HG02642 (cell line): ENCODE results near the gene LNX1.

Experiments used
- ATAC-seq: cut with Tn5 transposase; IDR thresholded peaks from one replicate; pipeline ENCODE4 v1.9.1; 2021; ENCODE audit warnings: mild to moderate bottlenecking; ENCODE audit not compliant: unreplicated experiment, poor library complexity

Gene LNX1

DNA sequence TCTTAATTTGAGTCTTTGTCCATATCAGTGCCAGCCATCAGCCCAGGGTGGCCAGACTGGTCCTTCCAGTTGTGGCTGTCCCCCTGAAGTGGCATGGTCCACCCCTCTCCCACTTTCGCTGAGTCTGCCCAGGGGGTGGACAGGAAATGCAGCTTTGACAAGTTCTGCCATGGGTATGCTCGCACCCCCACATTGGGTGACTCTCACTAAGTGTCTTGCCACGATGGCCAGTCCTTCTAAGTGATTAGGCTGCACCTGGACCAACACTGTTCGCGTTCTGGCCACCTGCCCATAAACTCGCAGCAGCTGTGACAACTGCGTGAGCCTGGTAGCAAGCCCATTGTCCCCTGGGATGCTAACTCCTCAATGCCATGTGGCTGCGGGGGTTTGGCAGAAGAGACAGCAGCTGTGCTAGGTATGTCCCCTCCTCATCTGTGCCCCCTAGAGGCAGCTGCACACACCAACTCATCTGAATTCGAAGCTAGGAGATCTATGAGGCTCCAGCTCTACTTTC is 10.0 kb upstream of the LNX1 start:
- ATAC-seq = peak; percentile 78

DNA sequence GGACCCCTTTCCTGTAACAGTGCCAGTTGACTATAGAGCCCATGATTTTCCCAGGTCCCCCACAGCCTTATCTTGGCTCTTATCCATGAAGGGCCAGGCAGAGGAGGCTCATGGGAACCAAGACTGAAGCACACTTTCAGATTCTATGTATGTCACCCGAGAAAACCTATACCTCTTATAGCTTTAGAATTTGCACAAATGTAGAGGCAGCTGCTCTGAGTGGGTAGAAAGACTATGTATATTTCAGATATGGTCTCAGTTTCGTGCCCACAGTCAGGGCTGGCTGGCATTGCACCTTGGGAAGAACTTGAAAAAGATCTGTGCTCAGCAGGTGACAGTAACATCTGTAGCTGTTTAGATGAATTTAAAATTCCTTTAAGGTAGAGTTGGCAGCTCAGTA is 8.3 kb upstream of the LNX1 start:
- peak; percentile 68 for ATAC-seq

DNA sequence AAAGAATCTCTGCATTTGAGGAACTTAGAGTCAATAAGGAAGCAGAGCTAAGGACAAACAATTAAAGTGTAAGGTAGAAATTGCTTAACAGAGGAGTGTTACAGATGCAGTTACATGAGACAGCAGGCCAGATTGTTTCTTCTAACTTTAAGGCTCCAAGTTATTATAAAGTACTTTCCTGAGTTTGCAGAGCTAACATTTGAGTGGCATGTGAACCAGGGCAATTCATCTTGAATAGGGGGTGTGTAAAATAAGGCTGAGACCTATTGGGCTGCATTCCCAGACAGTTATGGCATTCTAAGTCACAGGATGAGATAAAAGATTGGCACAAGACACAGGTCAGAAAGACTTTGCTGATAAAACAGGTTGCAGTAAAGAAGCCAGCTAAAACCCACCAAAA is 7.6 kb upstream of the LNX1 start:
- no peak for ATAC-seq

DNA sequence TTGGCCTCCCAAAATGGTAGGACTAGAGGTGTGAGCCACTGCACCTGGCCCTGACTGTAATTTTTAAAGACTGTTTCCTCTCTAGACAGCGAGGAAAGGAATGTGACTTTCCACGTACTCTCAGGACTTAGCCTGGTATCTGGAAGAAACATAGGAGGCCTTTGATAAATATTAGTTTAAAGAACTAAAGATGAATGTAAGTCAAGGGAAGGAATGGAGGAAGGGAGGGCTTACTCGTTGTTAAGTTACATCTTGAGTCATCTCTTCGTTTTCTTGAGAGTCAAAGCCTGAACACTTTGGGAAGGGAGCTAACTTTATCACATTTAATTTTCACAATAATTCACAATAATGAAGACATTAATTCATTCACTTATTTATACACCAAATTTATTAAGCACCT is 7.2 kb upstream of the LNX1 start:
- ATAC-seq = no peak

DNA sequence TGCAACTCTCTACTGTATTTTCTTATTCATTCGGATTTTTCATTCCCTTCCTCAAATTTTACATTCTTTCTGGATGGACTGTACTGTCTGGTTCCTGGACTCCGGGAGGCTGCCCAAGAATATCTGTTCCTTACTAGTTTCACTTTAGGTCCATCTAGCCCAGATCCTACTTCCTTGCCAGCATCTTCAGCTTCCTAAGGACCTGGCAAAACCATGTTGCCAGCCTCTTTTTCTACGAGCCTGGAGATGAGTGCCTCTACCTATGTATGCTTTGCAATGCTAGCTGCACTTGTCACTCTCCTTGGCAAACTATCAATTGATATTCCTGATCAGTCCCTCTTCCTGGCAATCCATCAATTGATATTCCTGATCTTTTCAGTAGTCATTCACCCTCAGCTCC is 5.6 kb upstream of the LNX1 start:
- ATAC-seq = no peak

DNA sequence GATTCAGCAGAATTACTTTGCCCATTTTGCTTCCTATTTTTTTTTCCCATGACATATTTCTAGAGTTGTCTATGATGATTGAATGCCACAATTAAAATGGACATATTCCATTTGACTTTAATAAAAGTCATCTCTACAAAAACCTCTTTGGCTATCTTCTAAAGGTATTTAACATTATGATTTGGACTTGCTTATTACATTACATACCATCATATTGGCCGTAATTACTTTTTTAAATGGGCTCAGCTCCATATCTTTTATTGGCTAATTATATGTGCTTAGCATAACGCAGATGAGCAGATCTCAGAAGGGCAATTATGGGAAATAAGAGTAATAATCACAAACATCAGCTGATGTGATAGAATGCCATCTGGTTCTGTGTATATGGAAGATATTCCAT is 4.5 kb upstream of the LNX1 start:
- no peak for ATAC-seq

DNA sequence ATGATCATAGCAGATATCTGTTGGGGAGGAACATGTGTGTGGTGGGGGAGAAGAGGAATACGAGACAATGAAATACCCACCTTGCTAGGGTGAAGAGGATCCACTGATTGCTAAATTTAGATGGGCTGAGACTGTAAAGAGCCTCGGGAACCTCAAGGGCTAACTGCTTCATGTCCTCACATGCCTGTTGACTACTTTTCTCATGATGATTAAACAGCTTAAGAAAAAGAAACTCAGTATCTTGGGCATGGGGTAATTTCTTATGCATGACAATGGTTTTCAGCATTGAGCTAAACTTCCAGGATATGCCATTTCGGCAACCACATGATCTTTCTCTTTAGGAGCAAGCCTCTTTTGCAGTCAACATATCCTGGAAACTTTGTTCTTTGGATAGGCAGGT is 3.9 kb upstream of the LNX1 start:
- ATAC-seq = no peak

DNA sequence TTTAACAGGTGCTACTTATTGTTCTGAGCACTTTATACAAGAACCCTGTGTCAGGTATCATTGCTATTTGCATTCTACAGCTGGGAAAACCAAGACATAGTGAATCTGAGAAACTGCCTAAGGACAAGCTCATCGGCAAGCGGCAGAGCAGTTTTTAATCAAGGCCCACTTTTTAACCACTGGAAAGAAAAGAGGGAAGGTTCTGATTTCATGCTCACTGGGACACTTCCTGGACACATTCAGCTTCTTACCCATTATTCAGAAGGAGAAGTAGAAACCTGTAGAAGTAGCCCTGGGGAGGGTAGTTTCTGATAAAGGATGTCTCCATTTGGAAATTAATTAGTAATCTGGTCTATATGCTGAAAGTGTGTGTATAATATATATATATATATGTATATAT is 2.5 kb upstream of the LNX1 start:
- ATAC-seq = no peak

DNA sequence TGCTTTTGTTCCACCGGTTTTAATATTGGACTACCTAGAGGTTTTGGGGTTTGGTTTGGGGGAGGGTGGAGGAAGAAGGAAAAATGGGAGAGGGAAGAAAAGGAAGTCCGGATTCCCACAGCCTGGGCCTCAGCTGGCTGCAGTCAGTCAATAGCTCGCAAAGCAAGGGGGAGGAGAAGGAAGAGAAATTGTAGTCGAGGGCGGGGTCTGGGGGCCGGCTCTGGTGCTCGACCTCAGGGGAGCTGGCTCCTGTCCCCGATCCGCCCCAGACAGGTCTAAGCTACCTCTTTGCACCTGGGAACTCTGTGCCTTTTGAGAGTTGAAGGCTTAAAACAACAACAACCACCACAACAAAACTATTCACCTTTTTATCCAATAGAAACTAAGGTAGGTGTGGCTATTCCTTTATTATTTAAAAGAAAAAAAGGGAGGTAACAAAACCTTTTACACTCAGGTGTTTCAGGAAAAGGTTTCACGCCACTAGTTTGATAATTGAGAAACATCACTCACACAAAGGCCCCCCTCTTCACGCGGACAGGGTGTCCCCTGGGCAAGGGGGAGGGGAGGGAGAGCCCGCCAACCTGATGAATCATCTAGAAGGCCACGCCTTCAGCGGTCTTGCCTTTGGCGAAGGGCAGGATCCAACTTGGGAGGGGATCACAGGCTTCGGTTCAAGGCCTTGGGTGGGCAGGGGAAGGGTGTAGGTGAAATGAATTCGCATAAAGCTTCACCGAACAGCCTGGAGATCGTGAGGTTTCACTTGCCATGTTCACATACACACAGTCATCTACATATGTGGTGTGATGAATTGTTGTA is 1.6 kb upstream of the LNX1 start:
- peak; percentile 44 for ATAC-seq

DNA sequence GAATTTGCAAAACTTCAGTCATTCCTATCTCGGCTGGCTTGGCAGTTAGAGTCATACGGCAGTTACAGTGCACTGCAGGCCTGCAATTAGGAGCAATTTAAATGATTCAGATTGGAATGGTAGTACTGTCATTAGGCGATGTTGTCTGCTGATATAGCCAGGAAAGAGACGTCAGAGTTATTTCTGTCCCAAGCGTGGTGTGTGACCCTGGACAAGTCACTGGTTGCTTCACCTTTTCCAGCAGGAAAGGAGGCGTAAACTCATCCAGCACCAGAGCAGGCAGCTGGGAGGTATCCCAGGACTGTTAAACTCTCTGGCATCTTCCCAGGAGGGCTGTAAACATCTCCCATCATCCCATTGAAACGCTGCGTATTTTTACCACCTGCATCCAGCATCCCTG is 836 bp upstream of the LNX1 start:
- no peak for ATAC-seq

DNA sequence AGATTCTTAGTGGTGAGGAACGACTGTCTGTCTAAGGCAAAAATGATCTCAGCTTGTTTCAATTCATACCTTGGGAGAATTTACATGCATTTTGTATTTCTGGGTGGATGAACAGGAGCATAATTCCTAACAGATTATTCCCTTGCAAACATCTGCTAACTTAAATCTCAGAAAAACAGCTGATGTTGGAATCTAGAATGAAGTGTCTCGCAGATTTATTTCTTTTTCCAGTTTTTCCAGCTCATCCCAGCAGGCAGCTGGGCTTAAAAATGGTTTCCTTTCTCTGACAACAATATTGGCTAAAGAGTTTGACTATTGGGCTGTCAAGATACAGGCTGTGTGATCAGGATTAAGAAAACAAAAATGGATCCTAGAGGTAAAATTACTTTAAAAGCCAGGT is 1.1 kb downstream of the LNX1 start:
- ATAC-seq = no peak

DNA sequence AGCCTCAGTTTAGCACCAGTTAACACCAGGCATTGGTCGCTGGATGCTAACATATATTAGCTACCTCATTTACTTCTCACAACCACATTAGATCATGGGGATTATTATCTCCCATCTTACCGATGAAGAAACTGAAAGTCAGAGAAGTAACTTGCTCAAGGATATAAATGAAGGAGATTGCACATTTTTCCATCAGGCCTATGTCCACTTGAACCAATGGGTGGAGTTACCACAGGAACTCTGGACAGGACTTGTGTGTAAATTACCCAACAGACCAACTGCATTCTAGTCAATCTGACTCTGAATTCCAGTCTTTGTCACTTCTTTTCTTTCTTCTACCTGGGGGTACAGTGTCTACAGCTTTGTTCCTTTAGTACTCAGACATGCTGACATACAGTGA is 1.8 kb downstream of the LNX1 start:
- no peak for ATAC-seq

DNA sequence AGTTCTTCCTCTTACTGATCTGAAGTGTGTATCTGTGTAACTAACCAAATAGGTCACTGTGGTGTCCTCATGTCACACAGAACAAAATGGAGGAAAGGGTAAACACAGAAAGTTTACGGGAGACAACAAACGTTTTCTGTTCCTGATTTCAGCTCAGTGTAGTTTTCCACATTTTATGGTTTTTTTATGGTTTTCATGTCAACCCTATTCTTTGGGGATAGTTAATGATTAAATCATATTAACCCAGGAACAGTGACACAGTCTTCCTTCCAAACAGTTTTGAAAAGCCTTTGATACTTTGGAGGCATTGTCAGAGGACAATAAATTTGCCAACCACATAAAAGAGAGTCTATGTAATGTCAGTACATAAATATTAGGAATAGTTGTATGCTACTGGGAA is 4.2 kb downstream of the LNX1 start:
- no peak for ATAC-seq

DNA sequence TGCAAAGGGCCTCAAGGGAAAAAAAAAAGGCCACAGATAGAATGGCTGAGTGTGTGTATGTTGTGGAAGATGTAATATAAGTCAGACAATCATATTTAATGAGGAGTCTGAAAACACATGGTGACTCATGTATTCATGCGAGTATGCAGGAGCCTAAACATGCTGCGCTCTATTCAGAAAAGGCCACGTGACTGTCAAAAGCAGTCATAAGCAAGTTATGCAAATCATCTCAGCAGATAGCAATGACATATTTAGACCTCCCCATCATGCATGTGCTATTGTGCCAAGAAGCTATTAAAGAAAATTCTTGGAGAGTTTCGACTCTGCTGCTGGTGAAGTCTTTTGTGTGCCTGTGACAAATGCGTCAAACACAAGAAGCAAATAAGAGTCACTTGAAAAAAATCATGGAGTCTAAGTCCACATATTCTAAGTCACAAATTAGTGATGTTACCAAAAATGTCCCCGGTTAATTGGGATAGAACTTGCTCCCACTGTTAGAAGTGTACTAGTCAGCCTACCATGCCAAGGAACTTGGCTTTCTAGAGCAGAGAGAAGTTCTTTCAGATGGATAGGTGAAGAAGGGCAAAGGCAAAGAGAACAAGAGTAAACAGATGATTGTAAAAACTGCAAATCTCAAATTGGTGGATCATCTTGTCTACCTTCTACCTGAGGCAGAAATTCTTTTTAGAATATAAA is 5.0 kb downstream of the LNX1 start:
- no peak for ATAC-seq

DNA sequence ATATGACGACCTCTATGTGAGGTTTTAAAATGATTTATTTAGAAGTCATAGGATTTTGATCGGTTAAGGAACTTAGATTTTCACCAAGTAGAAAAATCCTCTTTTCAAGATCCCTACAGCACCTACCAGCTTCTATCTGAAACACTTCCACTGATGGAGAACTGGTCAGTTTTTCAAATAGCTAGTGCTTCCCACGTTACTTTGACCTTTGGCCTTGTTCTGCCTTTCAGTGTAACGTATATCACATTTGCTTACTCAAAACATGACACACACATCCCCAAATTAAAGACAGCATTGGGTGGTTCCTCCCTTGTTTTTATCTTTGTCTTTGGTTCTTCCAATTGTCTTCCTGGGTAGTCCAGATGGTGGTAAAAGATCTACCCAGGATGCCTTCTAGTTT is 6.6 kb downstream of the LNX1 start:
- ATAC-seq = no peak

DNA sequence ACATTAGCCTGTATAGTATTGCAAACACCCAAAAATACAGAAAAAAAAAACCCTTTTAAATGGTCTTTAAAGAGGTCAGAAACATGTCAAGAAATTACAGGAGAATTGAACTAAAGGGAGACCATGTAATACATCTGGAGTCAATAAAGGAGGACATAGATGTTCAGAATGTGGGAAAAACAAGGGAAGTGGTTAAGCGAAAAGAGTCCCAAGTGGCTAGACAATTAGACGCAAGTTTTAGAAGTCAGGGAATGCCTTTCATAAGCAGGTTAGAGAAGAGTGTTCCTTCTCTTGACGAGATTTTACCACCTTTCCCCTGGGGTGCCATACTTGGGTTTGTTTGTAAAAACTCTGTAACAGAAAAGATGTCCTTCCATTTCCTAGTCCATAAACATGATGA is 7.8 kb downstream of the LNX1 start:
- ATAC-seq = no peak

DNA sequence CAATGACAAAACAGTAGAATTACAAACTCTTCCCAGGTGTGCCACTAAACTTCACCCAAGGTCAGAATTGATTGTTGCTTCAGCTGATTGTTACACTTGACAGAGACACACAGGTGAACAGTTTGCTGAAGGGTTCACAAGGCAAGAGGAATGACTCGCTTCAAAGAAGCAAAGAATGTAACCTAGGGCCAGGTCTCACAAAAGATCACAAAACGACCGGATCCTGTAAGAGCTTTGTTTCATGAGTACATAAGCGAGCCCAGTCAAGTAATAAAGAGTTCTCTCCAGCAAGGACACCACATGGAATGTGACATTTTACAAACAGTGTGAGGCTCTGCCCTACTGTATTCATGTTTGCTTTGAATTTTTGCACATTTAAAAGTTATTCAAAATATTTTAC is 9.1 kb downstream of the LNX1 start:
- no peak for ATAC-seq

DNA sequence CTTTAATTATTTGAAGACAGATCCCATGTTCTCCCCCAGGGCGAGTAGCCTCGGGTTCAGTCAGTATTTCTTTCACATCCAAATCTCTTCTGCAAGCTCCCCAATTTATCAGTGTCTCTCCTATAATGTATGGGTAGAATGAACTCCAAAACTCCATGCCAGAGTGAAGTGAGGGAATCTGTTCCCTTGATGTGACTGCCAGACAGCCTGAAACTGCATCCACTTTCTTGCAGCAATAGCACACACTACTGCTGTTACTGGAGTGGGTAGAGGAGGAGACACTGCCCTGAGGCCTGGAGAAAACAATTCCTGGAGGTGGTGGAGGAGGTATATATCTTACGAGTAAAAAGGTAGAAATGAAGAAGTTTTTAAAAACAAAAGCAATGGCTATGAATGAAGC is 11.0 kb downstream of the LNX1 start:
- no peak for ATAC-seq

DNA sequence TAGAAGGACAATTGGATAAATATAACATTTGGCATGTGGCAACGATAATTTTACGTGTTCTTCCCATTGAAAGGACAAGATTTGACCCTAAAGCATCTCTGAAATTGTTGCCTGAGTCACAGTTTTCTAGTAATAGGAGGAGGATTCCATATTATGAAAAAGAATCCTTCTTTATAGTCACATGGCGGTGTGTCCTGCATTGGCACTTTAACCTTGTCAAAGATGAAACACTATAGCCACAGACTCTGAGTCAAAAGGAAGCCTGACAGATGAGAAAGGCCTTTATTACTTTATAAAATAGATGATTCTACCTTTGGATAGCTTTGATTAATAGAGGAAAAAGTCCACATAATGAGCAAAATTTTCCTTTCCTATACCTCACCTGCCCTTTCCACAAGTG is 11.5 kb downstream of the LNX1 start:
- no peak for ATAC-seq

DNA sequence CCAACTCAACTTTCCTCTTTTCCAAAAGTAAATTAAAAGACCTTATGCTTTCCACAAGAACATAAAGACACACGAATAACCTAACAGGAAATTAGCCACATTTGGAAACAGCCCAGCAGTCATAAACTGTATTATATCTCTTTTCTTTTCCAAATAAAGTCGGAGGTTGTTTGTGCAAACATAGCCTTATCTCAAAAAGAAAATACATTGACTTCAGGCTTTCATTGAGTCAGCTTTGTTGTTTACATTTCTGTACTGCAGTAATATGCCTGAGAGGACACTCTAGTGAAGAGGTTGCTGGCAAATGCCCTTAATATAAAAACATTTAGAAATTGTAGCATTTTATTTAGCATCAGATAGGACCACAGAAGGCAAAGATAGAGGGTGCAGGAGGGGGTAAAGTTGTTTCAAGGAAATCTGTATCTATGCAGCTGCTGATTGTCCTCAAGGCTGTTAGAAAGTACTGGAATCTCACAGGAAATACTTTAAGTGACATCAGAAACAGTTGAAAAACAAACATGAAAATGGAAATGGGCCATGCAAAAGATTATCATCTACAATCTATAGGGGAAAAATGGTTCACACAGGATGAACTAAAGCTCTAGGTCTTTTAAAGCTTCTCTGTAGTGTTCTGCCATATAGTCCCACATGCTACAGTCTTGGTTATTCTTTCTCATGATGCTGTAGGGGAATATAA is 14.5 kb downstream of the LNX1 start:
- no peak for ATAC-seq

DNA sequence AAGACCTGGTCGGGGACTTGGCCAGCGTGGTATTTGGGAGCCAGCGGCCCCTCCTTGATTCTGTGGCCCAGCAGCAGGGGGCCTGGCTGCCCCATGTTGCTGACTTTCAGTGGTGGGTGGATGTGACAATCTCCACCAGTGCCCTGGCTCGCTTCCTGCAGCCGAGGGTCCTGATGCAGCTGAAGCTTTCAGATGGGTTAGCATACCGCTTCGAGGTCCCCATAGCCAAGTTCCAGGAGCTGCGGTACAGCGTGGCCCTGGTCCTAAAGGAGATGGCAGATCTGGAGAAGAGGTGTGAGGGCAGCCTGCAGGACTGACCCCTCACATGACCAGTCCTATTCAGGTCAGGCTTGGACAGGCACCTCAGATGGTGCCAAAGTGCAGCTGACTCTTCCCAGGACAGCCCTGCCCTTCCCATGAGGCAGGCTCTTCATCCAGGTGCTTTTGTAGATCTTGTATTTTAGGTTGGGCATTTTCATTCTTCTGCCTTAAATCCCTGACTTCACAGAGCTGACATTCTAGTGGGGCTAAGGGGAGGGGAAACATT is 15.1 kb downstream of the LNX1 start:
- ATAC-seq = no peak
